HG02970 (cell line): ENCODE data around the gene TUBGCP6.
"Not testable (repeated sequence)": the region's sequence is repeated elsewhere in the genome, so short reads cannot be mapped to it uniquely, and the experiment has no call there.

ENCODE experiments used
- ATAC-seq: cut with Tn5 transposase; IDR thresholded peaks from one replicate; pipeline ENCODE4 v1.9.1; 2021; ENCODE audit warnings: mild to moderate bottlenecking, moderate library complexity, moderate number of reproducible peaks; ENCODE audit not compliant: unreplicated experiment, low FRiP score

Gene TUBGCP6

DNA sequence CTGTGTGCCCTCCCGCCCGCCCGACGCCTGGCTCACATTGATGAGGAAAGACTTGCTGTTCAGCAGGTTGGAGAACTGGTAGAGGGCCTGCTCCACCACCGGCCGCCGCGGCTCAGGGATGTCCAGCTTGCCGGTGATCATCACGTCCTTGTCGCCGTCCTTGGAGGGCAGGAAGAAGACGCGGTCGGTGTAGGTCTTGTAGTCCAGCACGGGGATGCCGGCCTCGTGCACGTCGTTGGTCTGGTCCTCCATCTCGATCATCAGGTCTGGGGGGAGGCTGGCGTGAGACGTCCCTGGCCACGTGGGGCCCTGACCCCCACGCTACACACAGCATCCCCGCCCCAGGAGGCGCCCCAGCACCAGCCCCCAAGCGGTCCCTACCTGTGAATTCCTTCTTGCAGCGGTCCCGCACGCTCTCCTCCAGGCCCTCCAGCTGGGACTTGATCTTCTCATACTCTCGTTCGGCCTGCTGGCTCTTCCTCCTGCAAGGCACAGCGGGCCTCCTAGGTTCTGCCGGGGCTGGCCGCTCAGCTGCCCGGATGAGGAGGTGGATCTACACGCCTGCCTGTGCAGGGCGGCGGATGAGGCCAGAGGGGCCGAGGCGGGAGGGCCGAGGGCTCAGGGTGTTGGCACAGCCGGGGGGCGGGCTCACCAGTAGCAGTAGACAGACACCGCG, 36.0 kb upstream of the TUBGCP6 start:
- ATAC-seq = no peak

- ATAC-seq = no peak
Measured at GRCh38 chr22:50280022-50280707, 35.3 kb upstream of the TUBGCP6 start.

- ATAC-seq = no peak
Measured at GRCh38 chr22:50278956-50279619, 34.3 kb upstream of the TUBGCP6 start.

- ATAC-seq = no peak
Measured at GRCh38 chr22:50278461-50278860, 33.6 kb upstream of the TUBGCP6 start.

DNA sequence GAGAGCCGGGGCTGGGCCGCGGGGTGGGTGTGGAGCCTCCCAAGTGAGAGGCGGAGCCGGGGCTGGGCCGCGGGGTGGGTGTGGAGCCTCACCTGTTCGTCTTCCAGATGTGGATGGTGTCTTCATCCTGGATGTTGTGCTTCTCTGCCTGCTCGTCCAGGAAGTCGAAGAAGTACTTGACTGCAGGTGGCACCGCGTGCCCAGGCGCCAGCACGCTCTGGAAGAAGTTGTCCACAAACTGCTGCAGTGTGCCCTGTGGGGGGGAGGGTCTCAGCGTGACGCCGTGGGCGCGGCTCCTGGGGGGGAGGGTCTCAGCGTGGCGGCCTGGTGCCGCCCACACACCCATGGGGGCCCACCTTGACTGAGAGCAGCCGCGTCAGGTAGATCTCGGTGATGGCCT, 32.9 kb upstream of the TUBGCP6 start:
- ATAC-seq = no peak

- no peak for ATAC-seq
Measured at GRCh38 chr22:50276143-50276542, 31.3 kb upstream of the TUBGCP6 start.

DNA sequence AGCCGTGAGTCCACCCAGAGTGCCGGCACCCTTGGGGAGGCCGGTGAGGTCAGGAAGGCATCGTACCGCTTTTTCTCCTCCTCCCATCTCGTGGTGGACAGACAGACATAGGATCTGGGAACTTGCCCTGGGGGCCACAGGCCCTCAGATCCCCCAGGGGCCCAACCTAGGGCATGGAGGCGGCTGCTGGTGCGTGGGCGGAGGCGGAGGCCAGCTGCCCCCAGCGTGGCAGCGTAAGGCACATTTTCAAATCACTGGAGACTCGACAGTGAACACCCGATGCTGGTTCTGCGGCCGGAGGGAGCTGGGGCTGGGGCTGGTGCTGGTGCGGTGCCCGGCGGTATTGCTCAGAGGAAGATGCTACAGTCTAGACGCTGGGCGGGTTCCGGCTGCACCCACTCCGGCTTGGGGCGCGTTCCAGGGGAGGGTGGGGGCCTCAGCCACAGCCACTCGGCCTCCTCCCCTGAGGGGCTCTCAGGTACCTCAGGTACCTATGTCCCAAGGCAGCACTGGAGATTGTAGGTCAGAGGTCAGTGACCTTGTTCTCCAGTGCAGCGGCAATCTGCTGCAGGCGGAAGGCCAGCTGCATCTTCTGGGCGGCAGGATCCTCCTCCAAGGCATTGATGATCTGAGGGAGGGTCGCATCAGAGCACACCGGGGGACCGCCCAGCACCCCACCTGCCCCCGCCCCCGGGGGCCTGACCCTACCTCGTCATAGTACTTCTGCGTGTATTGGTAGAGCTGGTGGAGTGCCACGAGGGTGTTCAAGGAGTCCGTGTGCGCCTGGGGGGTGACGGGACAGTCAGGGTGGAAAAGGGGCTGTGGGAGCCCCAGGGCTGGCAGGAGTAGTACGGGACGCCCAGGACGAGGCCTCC, 30.6 kb upstream of the TUBGCP6 start:
- no peak for ATAC-seq

GRCh38 chr22:50274771-50275170, 29.9 kb upstream of the TUBGCP6 start:
- ATAC-seq = no peak

GRCh38 chr22:50274311-50274710, 29.5 kb upstream of the TUBGCP6 start:
- ATAC-seq = no peak

DNA sequence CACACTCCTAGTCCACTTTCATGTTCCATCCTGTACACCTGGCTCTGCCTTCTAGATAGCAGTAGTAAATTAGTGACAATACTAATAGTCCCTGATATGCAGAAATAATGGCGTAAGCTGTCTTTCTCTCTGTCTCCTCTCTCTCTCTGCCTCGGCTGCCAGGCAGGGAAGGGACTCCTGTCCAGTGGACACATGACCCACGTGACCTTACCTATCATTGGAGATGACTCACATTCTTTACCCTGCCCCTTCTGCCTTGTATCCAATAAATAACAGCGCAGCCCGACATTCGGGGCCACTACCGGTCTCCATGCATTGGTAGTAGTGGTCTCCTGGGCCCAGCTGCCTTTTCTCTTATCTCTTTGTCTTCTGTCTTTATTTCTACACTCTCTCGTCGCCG, 29.0 kb upstream of the TUBGCP6 start:
- ATAC-seq = not testable (repeated sequence)

DNA sequence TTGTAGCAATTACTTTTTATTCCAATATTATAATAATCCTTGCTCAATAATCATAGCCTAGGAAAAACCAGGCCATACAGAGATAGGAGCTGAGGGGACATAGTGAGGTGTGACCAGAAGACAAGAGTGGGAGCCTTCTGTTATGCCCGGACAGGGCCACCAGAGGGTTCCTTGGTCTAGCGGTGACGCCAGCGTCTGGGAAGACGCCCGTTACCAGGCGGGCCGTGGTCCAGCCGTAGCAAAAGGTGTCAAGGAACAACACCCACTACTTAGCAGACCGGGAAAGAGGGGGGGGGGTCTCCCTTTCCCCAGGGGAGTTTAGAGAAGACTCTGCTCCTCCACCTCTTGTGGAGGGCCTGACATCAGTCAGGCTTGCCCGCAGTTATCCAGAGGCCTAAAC, 28.5 kb upstream of the TUBGCP6 start:
- ATAC-seq = not testable (repeated sequence)

DNA sequence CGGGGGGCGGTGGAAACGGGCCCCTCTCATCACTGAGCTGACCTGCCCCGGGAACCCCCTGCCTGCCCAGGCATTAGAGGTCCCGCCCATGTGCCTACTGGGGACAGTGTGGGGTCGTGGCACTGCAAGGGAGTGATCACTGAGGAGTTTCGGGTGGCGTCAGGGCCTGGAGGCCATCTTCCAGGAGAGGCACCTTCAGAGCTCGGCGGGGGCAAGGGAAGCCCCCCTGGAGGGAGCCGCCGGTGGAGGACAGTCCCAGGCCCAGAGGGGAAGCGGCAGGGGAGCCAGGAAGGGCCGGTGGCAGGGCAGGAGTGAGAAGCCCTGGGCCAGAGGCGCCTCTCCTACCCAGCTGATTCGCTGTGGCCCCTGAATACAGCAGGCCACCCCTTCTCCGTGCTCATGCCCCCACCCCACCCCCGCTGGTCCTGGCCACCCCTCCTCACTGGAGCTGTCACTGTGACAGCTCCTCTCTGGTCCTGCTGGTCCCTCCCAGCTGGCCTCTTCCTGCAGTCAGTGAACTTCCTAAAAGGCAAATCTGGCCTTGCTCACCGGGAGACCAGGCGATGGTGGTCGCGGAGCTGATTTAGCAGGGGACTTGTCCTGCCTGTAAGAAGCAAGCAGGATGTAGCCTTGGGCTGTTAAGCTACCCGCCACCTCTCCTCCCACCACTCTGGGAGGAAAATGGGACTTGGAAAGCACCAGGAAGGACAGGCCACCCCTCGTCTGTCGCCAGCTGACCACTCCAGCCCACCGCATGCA, 27.4 kb upstream of the TUBGCP6 start:
- ATAC-seq = no peak

DNA sequence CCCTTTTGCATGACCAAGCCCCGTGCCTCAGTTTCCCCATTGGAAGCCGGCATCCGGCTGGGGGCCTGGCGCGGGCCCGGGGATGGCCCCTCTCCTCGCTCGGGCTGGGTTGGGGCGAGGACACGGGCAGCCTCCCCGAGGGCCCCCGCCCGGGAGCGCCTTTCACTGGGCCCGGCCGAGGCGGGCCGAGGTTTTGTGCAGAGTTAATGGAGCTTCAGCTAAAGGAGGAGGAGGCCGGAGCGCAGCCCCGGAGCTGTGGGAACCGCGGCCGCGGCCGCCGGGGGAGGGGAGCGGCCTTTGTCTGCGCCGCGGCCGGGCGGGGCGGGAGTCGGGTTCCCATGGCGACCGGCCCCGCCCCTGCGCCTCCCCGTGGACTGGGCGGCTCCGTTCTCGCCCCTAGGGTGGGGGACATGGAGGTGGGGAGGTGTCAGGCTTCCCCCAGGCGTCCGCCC, 26.7 kb upstream of the TUBGCP6 start:
- no peak for ATAC-seq

DNA sequence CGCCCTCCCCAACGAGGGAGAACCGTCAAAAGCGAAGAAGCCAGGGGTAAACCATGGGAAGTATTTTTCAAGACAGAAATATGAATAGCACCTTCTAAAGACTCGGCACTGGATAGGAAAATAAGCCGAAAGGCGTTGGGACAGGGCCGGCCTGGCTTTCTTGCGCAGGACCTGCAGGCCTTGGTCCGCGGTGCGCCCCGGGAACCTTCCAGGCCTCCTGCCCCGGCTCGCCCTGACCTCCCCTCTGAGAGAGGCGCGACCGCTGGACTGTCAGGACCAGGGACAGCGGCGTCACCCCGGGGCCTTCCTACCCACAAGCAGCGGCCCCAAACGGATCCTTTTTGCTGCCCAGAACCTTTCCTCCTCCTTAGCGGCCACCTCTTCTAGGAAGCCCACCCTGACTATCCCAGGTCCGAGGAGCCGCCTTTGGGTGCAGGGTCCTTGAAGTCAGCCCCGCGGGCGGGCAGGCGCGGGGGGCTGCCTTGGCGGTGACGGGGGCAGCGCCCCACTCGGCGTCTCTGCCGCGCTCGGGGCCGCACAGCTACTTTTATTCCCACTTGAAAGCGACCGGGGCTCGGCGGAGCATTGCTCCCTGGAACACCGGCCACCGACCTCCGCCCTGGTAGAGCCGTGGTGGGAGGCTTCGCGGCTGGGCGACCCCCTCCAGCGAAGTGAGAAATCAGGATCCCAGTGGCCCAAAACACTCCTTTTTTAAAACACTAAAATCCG, 26.0 kb upstream of the TUBGCP6 start:
- no peak for ATAC-seq

DNA sequence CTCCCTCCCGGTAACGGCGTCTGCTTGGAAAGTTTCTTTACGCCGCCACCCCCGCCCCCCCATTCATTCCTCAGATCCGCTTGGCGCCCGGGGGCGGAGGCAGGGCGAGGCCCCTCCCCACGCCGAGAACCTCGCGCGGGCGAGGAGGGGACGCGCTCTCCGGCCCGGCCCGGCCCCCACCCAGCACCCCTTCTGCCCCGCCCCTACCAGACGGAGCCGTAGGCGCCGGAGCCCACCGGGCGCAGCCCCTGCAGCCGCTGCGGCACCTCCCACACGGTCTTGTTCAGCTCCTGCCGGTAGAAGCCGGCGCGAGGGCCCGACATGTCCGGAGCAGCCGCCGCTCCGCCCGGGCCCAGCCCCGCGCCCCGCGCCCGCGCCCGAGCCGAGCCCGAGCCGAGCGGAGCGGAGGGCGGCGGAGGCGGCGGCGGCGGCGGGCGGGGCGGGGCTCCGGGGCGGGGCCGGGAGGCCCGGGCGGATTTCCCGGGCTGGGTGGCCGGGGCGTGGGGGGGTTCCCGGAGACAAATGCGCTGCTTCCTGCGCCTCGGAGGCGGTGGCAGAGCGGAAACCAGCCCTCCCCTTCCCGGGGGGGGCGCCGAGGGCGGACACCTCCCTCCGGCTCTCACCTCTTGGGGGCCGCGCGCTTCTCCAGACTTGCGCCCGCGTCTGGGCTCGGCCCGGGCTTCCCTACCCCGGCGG, 25.3 kb upstream of the TUBGCP6 start, which contains the start of gene MAPK11:
Gene MAPK11 (minus strand): TSS at position 411 of the 696 bp plus-strand sequence. CDS start 88 bp downstream, at position 323.
- ATAC-seq = no peak

DNA sequence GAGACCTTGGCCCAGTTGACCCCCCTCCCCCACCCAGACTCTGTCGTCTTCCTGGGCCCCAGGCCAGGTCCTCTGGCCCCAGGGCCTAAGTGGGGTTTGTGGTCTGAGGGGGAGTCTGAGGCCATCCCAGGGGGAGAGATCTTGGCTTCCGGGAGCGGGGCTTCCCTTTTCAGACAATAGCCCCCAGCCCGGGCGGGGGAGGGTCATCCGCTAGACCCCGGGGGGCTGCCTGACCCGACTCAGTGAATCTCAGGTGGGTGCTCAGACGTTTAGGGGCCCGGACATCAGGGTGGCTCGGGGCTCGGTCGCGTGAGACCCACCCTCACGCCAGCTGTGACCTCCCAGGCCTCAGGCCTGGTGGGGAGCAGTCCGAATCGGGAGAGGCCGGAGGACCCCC, 24.7 kb upstream of the TUBGCP6 start:
- ATAC-seq = no peak

- no peak for ATAC-seq
Measured at GRCh38 chr22:50268655-50269113, 23.9 kb upstream of the TUBGCP6 start.

- ATAC-seq = no peak
Measured at GRCh38 chr22:50267591-50268390, 23.0 kb upstream of the TUBGCP6 start.
